GM20431 (cell line): Measurements from ENCODE around the gene CENPX.

ENCODE experiments used
- in situ Hi-C: fragments of 300-500 bp; cut with MseI, MboI; formaldehyde crosslinking; loops from one replicate; pipeline ENCODE4 v1.15.0; 2020; ENCODE audit warnings: low sequenced_read_pairs; ENCODE audit not compliant: unreplicated experiment

CENPX gene

GRCh38 chr17:82022310-82022980, at the start of gene CENPX:
Gene CENPX (minus strand): TSS chr17:82022878. CDS start chr17:82022861, 17 bp downstream.
- in situ Hi-C loops = loop anchor here (10.0 kb wide), 1 partner anchor 132 kb away; no protein-coding TSS in a partner anchor

GRCh38 chr17:82070611-82071010, 47.9 kb upstream of the CENPX start:
- in situ Hi-C loops = no loop called here

GRCh38 chr17:82065638-82066303, 43.1 kb upstream of the CENPX start, which contains the start of gene DUS1L:
Gene DUS1L (minus strand): TSS chr17:82065804. CDS start chr17:82065059, 745 bp downstream.
- in situ Hi-C loops = no loop called here

GRCh38 chr17:82065193-82065637, 42.5 kb upstream of the CENPX start:
- in situ Hi-C loops = no loop called here

GRCh38 chr17:82064433-82065192, 41.9 kb upstream of the CENPX start:
- in situ Hi-C loops = no loop called here

GRCh38 chr17:82063424-82064415, 41.0 kb upstream of the CENPX start:
- in situ Hi-C loops = no loop called here

- in situ Hi-C loops = no loop called here
Observed at GRCh38 chr17:82062984-82063368, 40.3 kb upstream of the CENPX start.

GRCh38 chr17:82062076-82062983, 39.7 kb upstream of the CENPX start:
- in situ Hi-C loops = no loop called here

- in situ Hi-C loops = no loop called here
Observed at GRCh38 chr17:82061047-82061925, 38.6 kb upstream of the CENPX start.

- in situ Hi-C loops = no loop called here
Observed at GRCh38 chr17:82060614-82061013, 37.9 kb upstream of the CENPX start.

GRCh38 chr17:82060001-82060380, 37.3 kb upstream of the CENPX start:
- in situ Hi-C loops = no loop called here

- in situ Hi-C loops = no loop called here
Observed at GRCh38 chr17:82059272-82060000, 36.8 kb upstream of the CENPX start.

- in situ Hi-C loops = no loop called here
Observed at GRCh38 chr17:82058855-82059249, 36.2 kb upstream of the CENPX start.

- in situ Hi-C loops = no loop called here
Observed at GRCh38 chr17:82058230-82058854, 35.7 kb upstream of the CENPX start.

- in situ Hi-C loops = no loop called here
Observed at GRCh38 chr17:82056729-82057621, 34.3 kb upstream of the CENPX start.
